HG03521 (cell line): ENCODE results near the gene ID4.

Experiments
- ATAC-seq: cut with Tn5 transposase; IDR thresholded peaks from one replicate; pipeline ENCODE4 v1.9.1; 2021; ENCODE audit warnings: mild to moderate bottlenecking, moderate library complexity; ENCODE audit not compliant: unreplicated experiment

ID4 gene

GRCh38 chr6:19857139-19857538 lies 20.0 kb downstream of the ID4 start:
- no peak for ATAC-seq

DNA sequence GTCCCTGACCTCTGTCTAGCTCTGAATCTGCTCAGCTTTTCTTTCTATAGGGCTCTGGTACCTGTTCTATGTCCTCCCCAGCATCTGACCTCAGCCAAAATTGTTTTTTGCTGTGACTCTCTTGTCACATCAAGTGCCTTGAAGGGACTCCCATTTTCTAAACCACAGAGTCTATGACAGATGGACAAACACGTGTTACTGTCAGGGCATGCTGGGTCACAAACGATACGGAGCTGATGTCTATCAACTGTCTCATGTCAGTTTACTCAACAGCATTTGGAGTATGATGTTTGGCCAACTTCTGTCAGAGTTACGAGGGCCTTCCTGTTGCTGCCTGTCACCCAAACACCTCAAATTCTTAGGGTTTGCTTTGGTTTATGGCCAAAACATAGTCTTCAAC lies 20.5 kb downstream of the ID4 start:
- no peak for ATAC-seq

- ATAC-seq = no peak
Observed at GRCh38 chr6:19860235-19860877, 23.2 kb downstream of the ID4 start.

DNA sequence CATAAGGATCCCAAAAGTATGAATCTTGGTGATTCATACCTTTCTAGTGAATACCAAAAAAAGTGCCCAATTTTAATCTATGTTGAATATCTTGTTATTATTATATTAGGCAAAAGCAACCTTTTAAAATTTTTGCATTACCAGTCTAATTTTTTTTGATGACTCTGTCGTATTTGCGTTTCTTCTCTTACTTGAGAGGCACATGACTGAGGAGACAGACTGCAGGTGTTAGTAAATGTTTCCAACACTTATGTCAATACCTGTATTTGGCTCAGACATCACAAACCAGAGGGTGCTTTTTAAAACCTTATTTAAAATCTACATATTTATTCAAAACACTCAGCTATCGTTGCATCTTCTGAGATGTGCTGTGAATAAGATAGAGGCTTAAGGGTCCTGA lies 27.1 kb downstream of the ID4 start:
- no peak for ATAC-seq

DNA sequence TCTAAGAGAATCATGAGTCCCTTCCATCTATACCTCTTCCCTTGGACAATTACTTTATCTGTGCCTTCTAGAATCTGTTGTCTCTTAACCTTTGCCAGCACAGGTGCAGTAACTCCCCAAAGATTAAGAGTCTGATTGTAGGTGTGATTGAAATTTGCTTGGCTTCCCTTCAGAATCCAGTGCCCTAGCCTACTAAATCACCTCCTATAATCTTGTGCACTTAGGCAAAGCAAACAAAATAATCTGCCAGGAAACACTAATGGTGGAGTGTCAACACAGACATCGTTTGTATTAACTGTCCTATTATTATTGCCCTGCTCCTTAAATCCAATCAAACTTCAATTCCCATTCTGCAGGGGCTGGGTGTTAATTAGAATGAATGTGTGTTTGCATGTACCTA lies 28.0 kb downstream of the ID4 start:
- ATAC-seq = no peak

GRCh38 chr6:19866173-19866984 lies 29.2 kb downstream of the ID4 start:
- no peak for ATAC-seq

DNA sequence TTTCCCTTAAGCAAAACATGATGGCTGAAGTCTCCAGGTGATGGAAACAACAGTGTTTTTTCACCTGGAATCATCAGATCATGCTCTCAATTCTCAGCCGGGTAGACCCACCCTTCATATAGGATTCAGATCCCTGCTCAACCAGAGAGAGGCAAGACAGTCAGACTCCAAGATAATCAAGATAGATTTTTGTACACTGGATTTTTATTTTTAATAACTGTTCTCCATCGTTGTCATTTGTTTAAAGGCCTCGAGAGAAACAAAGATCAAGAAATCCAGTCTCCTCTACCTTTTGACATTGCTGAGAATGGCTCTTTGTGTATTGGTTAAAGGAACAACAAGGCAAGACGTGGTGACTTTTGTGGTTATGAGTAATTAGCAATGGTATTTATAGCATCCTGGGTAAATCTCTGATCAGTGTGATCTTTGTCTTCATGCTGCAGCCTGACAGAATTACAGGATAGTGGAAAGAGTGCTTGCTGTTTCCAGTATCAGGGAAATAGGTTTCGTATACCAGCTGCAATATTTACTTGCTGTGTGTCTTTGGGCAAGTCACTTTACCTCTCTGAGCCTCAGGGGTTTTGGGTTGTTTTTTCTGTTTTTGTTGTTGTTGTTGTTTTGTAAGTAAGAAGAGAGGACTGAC lies 29.9 kb downstream of the ID4 start:
- no peak for ATAC-seq

DNA sequence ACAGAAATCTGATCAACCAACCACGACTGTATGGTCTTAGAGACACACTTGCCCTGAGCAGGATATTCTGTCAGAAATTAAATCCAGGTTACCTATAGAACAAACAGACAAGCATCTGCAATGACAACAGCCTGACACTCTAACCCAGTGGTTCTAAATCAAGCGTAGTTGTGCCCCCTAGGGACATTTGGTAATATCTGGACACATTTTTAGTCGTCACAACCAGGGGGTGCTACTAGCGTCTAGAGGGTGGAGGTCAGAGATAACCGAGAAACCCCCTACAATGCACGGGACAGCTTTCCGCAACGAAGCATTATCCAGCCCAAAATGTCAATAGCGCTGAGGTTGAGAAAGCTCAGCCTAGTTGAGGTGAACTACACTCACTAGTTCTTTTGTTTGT lies 32.3 kb downstream of the ID4 start:
- ATAC-seq = no peak

GRCh38 chr6:19870322-19870721 lies 33.2 kb downstream of the ID4 start:
- no peak for ATAC-seq

DNA sequence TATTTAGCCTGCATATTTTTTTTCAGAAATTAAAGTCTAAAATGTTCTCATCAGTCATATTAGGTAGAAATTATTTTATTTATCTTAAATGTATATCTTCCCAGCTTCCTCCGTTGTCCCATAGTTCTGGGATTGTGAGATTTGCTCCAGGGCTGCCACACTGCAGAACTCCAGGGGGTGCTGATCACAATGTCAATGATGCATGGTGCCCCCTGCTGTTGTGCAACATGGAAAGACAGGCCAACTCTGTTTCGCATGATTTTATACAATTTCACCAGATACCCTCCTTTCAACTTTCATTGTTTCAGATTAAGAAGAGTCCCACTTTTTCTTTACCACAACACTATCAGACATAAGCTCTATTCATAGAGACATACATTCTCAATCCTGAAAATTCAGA lies 35.9 kb downstream of the ID4 start:
- ATAC-seq = no peak

DNA sequence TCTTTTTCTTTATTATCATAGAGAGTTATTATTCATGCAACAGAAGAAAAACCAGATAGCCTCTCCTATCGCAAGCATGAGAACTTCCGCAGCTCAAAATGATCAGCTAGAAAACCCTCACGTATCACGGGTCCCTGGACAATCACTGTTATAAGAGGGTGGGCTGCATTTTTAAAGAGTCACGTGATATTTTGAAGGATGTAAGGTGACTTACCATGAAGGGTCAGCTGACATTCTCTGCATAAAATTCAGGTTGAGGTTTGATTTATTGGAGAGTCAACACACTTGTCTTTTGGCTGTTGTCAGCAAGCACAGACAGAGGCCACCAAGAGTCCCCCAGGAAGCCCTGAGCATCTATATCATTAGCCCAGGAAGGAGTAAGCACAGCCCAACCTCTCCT lies 39.5 kb downstream of the ID4 start:
- no peak for ATAC-seq

DNA sequence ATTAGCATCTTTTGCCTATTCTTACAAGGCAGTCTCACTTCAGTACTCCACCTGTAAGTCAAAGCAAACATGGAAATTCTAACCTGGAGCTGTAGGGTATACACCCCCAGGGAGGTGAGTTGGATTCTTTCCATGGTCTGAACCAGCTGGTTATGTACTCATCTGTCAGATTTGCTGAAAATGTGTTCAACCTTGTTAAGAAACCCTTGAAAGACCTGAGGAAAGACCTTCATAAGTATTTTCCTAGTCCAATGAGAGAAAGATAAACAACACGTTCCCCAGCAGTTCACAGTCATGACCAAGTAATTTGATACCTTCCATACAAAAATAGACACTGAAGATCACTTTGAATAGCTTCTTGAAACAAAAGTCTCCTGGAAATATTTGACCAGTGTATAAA lies 42.5 kb downstream of the ID4 start:
- no peak for ATAC-seq

DNA sequence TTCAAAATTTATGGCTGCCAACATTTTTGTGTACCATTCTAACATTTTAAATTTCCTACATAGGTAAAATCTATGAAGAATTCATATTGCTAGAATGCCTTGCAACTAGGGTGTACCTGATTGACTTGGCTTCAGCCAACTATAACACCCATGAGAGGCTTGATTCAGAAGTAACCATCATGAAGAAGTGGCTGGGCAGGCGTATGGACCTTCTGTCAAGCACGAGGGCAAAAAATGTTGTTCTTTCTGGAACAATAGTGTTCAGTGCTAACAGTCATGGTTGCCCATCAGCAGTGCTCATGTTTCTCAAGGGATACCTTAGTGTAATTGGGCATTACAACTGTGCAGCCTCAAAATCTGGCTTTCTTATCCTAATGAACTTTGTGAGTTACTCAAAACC lies 42.9 kb downstream of the ID4 start:
- ATAC-seq = no peak

GRCh38 chr6:19891451-19891850 lies 54.3 kb downstream of the ID4 start:
- no peak for ATAC-seq
